Thyroid gland (tissue), 4 donors: ENCODE measurements around the gene RLF. TPM values are rescaled to one million over a fixed set of nuclear protein-coding genes. Genes with fewer than 3 reads are reported as not detected.

Experiments used
- DNase-seq, 2 donors: peaks; one replicate each; pipeline ENCODE4 v3.0.0-alpha.2; 2019
- H3K27ac ChIP-seq, 3 donors: fragments of 200-600 bp; sonication (generic); 1 replicate in 2 of 3; 2 replicates in 1 of 3; pipeline ENCODE4 v1.5.1; 2016 to 2019; ENCODE audit warnings: mild to moderate bottlenecking in 1 of 3, moderate library complexity in 1 of 3
- H3K27me3 ChIP-seq: fragments of 200-600 bp; sonication (generic); one replicate; pipeline ENCODE4 v1.5.1; 2019
- H3K36me3 ChIP-seq, 2 donors: fragments of 200-600 bp; sonication (generic); one replicate each; pipeline ENCODE4 v1.5.1; 2016 to 2019
- H3K4me1 ChIP-seq, 2 donors: fragments of 200-600 bp; sonication (generic); one replicate each; pipeline ENCODE4 v1.5.1; 2017 to 2019
- H3K4me3 ChIP-seq, 3 donors: fragments of 200-600 bp; sonication (generic); replicated peaks in 1 of 3; 1 replicate in 2 of 3; 2 replicates in 1 of 3; pipeline ENCODE4 v1.5.1; 2016; ENCODE audit warnings: mild to moderate bottlenecking in 1 of 3
- H3K9me3 ChIP-seq: fragments of 200-600 bp; sonication (generic); one replicate; pipeline ENCODE4 v1.5.1; 2017
- POLR2A ChIP-seq, 2 donors: fragments of 450-650 bp; IDR thresholded peaks; one replicate each; pipeline ENCODE4 v1.6.1; 2017; ENCODE audit warnings: antibody characterized with exemption in 2 of 2, mild to moderate bottlenecking in 2 of 2, moderate library complexity in 1 of 2
- whole genome bisulfite sequencing, 2 donors: methylation state at CpG; one replicate each; pipeline ENCODE4 v1.1.5; 2017; 5-methylcytosine and 5-hydroxymethylcytosine counted together
- intact Hi-C: fragments of 100-400 bp; cut with DNase I; formaldehyde crosslinking; loops from one replicate; pipeline ENCODE4 v1.15.1; 2023
- total RNA-seq, 4 donors: library from RNA; depleted of rRNA; stranded (reverse); fragments of >200 nt; gene quantifications; one replicate each; pipeline ENCODE4 v1.2.3, GENCODE V29; 2016
- TF ChIP-seq, protein P1 (sequence below), 6 experiments: fragments of 200-600 bp in 3 of 6; fragments of 450-650 bp in 3 of 6; sonication (generic) in 3 of 6; IDR thresholded peaks; one replicate each; pipeline ENCODE4 v1.5.1; 2016 to 2019; ENCODE audit warnings: antibody characterized with exemption in 6 of 6, mild to moderate bottlenecking in 2 of 6, inconsistent platforms in 1 of 6, moderate library complexity in 1 of 6

RLF gene
- total RNA-seq, 4 donors from 2014 or later, result 17.3 to 31.0 (median 21.2) TPM

DNA sequence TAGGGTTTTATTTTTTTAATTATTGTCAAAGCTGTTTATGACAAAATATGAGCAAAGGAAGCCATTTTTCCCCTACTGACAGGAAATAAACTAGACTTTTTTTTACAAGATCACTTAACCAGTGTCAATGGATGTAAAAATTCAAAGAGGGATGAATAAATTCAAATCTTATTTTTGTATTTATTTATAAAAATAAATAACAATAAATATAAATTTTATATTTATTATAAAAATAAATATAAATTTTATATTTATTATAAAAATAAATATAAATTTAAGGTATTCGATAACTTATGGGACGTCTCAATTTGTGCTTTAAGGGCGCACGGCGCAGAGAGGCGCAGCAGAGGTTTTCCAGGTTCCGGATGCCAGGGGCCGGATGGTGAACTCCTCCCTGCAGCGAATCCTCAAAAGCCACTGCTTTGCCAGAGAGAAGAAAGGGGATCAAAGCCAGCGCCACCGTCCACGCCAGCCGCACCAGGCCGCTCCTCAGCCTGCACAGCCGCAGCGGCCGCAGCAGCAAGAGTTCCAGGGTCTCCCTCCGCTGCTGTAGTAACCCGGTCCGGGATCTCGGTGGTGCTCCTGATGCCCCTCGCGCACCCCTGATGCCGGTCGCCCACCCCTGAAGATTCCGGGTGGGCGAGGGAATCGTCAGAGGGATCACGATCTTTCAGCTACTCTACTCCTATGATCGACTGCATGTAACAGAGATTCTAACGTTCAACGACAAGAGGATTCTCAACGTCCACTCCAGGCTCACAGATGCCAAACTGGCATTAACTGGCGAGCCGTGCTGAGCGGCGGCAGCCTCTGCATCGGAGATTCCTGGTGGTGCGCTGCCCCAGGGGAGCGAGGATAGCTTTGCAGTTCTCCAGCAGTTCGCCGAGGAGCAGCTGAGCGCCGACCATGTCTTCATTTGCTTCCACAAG lies 28.5 kb upstream of the RLF start:
- H3K4me3 ChIP-seq, result peak overlapping the region in 1 of 3 donors; percentile 0
- intact Hi-C loops, result no loop called here
- no peaks in the 10 kb centered on the region for H3K36me3 ChIP-seq
- TF ChIP-seq POLR2A (IDR thresholded peaks at IDR 0.05), result no peak
- TF ChIP-seq, protein P1, sequence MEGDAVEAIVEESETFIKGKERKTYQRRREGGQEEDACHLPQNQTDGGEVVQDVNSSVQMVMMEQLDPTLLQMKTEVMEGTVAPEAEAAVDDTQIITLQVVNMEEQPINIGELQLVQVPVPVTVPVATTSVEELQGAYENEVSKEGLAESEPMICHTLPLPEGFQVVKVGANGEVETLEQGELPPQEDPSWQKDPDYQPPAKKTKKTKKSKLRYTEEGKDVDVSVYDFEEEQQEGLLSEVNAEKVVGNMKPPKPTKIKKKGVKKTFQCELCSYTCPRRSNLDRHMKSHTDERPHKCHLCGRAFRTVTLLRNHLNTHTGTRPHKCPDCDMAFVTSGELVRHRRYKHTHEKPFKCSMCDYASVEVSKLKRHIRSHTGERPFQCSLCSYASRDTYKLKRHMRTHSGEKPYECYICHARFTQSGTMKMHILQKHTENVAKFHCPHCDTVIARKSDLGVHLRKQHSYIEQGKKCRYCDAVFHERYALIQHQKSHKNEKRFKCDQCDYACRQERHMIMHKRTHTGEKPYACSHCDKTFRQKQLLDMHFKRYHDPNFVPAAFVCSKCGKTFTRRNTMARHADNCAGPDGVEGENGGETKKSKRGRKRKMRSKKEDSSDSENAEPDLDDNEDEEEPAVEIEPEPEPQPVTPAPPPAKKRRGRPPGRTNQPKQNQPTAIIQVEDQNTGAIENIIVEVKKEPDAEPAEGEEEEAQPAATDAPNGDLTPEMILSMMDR (IDR thresholded peaks at IDR 0.05), result no peak
- H3K27ac ChIP-seq, result no peak overlapping the region
- H3K27me3 ChIP-seq, result no peaks in the 10 kb centered on the region
- DNase-seq, result peak; percentile 17 to 27
- no peaks in the 10 kb centered on the region for H3K9me3 ChIP-seq
- 22 to 25% methylated on average over 28 to 40 of the region's 44 CpGs for whole genome bisulfite sequencing, 2 donors
- H3K4me1 ChIP-seq, result peaks cover 0 to 6% of the 10 kb centered on the region in 2 donors

DNA sequence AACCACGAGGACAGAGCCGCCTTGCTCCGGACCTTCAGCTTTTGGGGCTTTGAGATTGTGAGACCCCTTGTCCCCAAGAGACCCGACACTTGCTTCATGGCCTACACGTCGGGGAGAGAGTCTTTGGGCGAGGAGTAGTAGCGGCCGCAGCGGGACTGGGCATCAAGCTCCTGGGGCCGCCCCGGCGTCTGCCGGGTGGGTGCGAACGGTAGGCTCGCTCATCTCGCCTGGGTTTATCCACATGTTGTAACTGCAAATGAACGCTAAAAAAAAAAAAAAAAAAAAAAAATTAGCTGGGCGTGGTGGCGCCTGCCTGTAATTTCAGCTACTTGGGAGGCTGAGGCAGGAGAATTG lies 27.9 kb upstream of the RLF start:
- no peak for TF ChIP-seq POLR2A (IDR thresholded peaks at IDR 0.05)
- TF ChIP-seq, protein P1 (IDR thresholded peaks at IDR 0.05), result no peak
- no peak for DNase-seq
- H3K4me3 ChIP-seq, result peak overlapping the region in 1 of 3 donors; percentile 0

DNA sequence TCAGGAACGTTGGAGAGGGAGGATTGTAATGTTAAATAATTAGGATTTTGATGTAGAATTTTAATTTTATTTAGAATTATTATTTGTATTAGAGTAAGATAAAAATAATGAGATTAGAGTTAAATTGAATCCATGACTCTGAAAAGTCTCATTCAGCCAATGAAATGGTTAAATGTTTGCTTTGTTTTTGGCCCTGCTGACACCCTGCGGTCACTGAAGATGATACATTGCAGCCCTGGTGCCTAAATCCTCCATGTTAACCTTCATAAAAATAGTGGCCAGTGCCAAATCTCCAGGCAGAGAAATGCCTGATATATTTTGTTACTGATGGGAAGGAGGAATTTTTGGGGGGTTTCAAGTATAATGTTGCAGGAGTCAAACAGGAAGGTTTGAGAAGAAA lies 27.3 kb upstream of the RLF start:
- intact Hi-C loops, result no loop called here

More for the DNA sequence above, 27.9 kb upstream of the RLF start:
- 70 to 81% methylated on average over 17 to 20 of the region's 21 CpGs for WGBS, 2 donors
- no peaks in the 10 kb centered on the region for H3K27me3 ChIP-seq
- H3K27ac ChIP-seq, result no peak overlapping the region
- intact Hi-C loops, result no loop called here
- no peaks in the 10 kb centered on the region for H3K9me3 ChIP-seq
- no peaks in the 10 kb centered on the region for H3K36me3 ChIP-seq
- peaks cover 0 to 6% of the 10 kb centered on the region in 2 donors for H3K4me1 ChIP-seq

DNA sequence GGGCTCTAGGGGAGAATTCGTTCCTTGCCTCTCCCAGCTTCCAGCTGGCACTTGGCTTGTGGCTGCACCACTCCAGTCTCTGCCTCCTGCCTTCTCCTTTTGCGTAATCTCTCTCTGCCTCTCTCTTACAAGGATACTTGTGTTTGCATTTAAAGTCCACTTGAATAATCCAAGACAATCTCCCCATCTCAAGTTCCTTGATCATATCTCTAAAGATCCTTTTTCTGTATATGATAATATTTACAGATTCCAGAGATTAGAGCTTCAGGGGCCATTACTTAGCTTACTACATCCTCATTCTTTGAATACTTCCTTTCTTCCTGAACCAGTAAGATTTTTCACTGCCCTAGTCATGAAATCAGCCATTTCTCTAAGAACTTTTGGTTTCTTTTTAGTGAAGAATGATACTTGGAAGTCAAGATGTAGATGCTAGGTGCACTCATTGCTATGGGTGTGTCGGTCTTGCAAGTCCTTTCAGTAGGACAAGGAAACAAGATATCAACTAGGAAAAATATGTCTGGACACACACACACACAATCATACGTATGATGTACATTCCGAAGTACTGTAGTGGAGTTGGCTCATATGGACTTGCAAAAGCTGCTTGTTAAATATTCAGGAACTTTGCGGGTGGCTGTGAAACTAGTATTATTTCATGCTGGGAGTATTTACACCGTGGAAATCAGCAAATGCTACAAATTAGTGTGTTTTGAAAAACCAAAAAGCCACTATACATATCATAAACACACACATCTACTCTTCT lies 20.8 kb upstream of the RLF start:
- DNase-seq, result no peak
- H3K4me3 ChIP-seq, result no peak overlapping the region
- H3K9me3 ChIP-seq, result no peaks in the 10 kb centered on the region
- no peaks in the 10 kb centered on the region for H3K27me3 ChIP-seq
- no peak for TF ChIP-seq POLR2A (IDR thresholded peaks at IDR 0.05)
- TF ChIP-seq, protein P1 (IDR thresholded peaks at IDR 0.05), result no peak
- intact Hi-C loops, result loop anchor here (5.0 kb wide), 1 partner anchor 197 kb away; no protein-coding TSS in a partner anchor
- H3K36me3 ChIP-seq, result no peaks in the 10 kb centered on the region
- 78 to 80% methylated on average over 7 of the region's 7 CpGs for WGBS, 2 donors
- H3K4me1 ChIP-seq, result peaks cover 0 to 4% of the 10 kb centered on the region in 2 donors
- no peak overlapping the region for H3K27ac ChIP-seq

More for the DNA sequence above, 27.3 kb upstream of the RLF start:
- no peaks in the 10 kb centered on the region for H3K27me3 ChIP-seq
- H3K4me1 ChIP-seq, result peaks cover 0 to 6% of the 10 kb centered on the region in 2 donors
- H3K27ac ChIP-seq, result no peak overlapping the region
- WGBS, 2 donors, result 49 to 59% methylated on average over 2 of the region's 2 CpGs
- TF ChIP-seq, protein P1 (IDR thresholded peaks at IDR 0.05), result no peak
- no peak for TF ChIP-seq POLR2A (IDR thresholded peaks at IDR 0.05)
- no peaks in the 10 kb centered on the region for H3K36me3 ChIP-seq
- H3K9me3 ChIP-seq, result no peaks in the 10 kb centered on the region
- H3K4me3 ChIP-seq, result no peak overlapping the region
- DNase-seq, result no peak
